PC-9 (cell line): ENCODE results near the gene LRCOL1.

Experiments used
- CTCF ChIP-seq: fragments of 200-600 bp; sonication (generic); conservative IDR thresholded peaks from 2 replicates; pipeline ENCODE4 v1.6.1; 2017; ENCODE audit warnings: mixed run types, antibody characterized with exemption, mild to moderate bottlenecking, moderate library complexity
- EZH2 ChIP-seq: fragments of 200-600 bp; sonication (generic); IDR thresholded peaks from 2 replicates; pipeline ENCODE4 v1.8.0; 2017; ENCODE audit warnings: antibody characterized with exemption, low read depth

GRCh38 chr12:132611620-132612019, 1.2 kb upstream of the LRCOL1 start:
- no peak for TF ChIP-seq CTCF
- no peak for TF ChIP-seq EZH2
